ENCODE measurements around the gene KNDC1. TPM values are rescaled to one million over a fixed set of nuclear protein-coding genes. Genes with fewer than 3 reads are reported as not detected.

The KNDC1 gene
- total RNA-seq, 1 donor from 2014 or later = 0.06 TPM

GRCh38 chr10:133139551-133140065, 20.4 kb upstream of the KNDC1 start:
- no peak for DNase-seq (ENCODE audit: low read depth)
- TF ChIP-seq CTCF (conservative IDR thresholded peaks at IDR 0.05; ENCODE audit: low read depth, low read length) = no peak
- no peak overlapping the region for H3K4me3 ChIP-seq (ENCODE audit: low read depth, low read length)

GRCh38 chr10:133140417-133141143, 19.4 kb upstream of the KNDC1 start:
- no peak for DNase-seq (ENCODE audit: low read depth)
- TF ChIP-seq CTCF (conservative IDR thresholded peaks at IDR 0.05; ENCODE audit: low read depth, low read length) = no peak
- H3K4me3 ChIP-seq (ENCODE audit: low read depth, low read length) = no peak overlapping the region

- no peak for DNase-seq (ENCODE audit: low read depth)
- no peak for TF ChIP-seq CTCF (conservative IDR thresholded peaks at IDR 0.05; ENCODE audit: low read depth, low read length)
- H3K4me3 ChIP-seq (ENCODE audit: low read depth, low read length) = no peak overlapping the region
Observed at GRCh38 chr10:133141144-133141957, 18.7 kb upstream of the KNDC1 start.

DNA sequence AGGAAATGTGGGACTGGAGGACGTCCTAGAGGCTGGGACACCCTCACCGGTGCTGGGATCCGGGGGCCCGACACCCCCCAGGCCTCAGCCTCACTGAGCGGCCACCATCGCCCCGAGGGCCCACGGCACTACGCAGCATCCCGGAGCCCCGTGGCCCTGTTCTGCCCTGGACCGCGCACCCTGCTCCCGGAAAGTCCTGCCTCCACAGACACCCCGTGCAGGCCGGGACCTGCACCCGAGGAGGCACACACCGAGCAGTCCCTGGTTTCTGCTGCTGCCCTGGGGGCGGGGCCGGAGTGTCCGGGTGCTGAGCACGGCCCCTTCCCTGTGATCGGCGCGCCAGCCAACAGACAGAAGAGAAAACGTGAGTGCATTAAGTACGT, 18.1 kb upstream of the KNDC1 start:
- DNase-seq (ENCODE audit: low read depth) = no peak
- TF ChIP-seq CTCF (conservative IDR thresholded peaks at IDR 0.05; ENCODE audit: low read depth, low read length) = no peak
- no peak overlapping the region for H3K4me3 ChIP-seq (ENCODE audit: low read depth, low read length)

DNA sequence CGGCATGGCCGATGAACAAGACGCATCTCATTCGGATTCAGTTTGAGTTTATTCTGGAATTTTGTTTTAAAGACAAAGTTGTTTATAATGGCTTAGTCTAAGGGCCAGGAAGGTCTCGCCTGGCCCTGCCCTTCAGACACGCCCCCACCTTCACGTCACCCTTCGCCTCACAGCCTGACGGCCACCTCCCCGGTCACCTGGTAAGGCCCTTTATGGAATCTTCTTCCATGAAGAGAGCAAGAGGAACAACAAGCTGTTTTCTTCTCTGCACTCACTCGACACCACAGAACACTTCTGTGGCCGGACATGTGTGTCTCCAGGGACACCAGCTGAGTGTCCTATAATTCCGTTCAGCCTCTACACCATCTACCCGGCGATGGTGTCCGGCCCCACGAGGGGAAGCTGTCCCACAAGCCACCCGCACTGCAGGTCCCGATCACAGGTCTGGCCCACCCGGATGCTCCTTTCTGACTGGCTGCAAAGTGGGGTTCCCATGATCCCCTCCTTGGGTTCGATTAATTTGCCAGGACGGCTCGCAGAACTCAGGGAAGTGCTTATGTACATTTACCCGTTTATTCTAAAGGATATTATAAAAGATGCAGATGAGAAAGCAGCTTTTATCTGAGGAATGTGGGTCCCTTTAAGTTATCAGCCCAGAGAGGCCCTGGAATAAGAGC, 17.4 kb upstream of the KNDC1 start:
- TF ChIP-seq CTCF (conservative IDR thresholded peaks at IDR 0.05; ENCODE audit: low read depth, low read length) = no peak
- DNase-seq (ENCODE audit: low read depth) = no peak
- no peak overlapping the region for H3K4me3 ChIP-seq (ENCODE audit: low read depth, low read length)

- TF ChIP-seq CTCF (conservative IDR thresholded peaks at IDR 0.05; ENCODE audit: low read depth, low read length) = no peak
- H3K4me3 ChIP-seq (ENCODE audit: low read depth, low read length) = no peak overlapping the region
- no peak for DNase-seq (ENCODE audit: low read depth)
Observed at GRCh38 chr10:133143200-133143533, 16.9 kb upstream of the KNDC1 start.

Measured in epithelial cell of proximal tubule (primary cell).